ENCODE results near the gene SMARCD1. TPM values are rescaled to one million over a fixed set of nuclear protein-coding genes. Genes with fewer than 3 reads are reported as not detected.

The SMARCD1 gene
- total and polyA plus RNA-seq, 12 donors, result 22.9 to 65.0 (median 48.9) TPM

DNA sequence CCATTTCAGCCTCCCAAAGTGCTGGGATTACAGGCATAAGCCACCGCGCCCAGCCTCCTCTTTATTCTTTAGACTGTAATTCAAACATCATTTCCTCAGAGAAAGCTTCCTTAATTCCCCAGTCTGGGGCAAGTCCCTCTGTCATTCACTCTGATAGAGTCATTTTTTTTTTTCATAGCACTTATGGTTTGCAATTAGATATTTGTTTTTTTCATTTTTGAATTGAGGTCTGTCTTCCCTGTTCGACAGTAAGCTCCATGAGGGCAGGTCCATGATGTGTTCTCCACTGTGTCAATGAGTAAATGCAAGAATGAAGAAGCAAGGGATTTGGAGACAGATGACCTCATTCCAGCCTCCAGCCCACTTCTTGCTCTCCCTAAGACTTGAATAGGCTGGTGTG, 15.6 kb upstream of the SMARCD1 start:
- WGBS, 4 donors, result 89 to 98% (median 96%) methylated on average over 3 of the region's 3 CpGs
- no peak overlapping the region for H3K27ac ChIP-seq
- no peak for TF ChIP-seq POLR2A (IDR thresholded peaks at IDR 0.05)
- TF ChIP-seq, protein P1, sequence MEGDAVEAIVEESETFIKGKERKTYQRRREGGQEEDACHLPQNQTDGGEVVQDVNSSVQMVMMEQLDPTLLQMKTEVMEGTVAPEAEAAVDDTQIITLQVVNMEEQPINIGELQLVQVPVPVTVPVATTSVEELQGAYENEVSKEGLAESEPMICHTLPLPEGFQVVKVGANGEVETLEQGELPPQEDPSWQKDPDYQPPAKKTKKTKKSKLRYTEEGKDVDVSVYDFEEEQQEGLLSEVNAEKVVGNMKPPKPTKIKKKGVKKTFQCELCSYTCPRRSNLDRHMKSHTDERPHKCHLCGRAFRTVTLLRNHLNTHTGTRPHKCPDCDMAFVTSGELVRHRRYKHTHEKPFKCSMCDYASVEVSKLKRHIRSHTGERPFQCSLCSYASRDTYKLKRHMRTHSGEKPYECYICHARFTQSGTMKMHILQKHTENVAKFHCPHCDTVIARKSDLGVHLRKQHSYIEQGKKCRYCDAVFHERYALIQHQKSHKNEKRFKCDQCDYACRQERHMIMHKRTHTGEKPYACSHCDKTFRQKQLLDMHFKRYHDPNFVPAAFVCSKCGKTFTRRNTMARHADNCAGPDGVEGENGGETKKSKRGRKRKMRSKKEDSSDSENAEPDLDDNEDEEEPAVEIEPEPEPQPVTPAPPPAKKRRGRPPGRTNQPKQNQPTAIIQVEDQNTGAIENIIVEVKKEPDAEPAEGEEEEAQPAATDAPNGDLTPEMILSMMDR (IDR thresholded peaks at IDR 0.05), result no peak
- no peak overlapping the region for H3K4me3 ChIP-seq
- no peaks in the 10 kb centered on the region for H3K27me3 ChIP-seq
- H3K36me3 ChIP-seq (replicated peaks in 1 of 2), result no peaks in the 10 kb centered on the region
- no peak for DNase-seq
- intact Hi-C loops (cut with DNase I), result no loop called here
- no peaks in the 10 kb centered on the region for H3K9me3 ChIP-seq (replicated peaks in 1 of 3)
- no peaks in the 10 kb centered on the region for H3K4me1 ChIP-seq (replicated peaks in 1 of 2)

DNA sequence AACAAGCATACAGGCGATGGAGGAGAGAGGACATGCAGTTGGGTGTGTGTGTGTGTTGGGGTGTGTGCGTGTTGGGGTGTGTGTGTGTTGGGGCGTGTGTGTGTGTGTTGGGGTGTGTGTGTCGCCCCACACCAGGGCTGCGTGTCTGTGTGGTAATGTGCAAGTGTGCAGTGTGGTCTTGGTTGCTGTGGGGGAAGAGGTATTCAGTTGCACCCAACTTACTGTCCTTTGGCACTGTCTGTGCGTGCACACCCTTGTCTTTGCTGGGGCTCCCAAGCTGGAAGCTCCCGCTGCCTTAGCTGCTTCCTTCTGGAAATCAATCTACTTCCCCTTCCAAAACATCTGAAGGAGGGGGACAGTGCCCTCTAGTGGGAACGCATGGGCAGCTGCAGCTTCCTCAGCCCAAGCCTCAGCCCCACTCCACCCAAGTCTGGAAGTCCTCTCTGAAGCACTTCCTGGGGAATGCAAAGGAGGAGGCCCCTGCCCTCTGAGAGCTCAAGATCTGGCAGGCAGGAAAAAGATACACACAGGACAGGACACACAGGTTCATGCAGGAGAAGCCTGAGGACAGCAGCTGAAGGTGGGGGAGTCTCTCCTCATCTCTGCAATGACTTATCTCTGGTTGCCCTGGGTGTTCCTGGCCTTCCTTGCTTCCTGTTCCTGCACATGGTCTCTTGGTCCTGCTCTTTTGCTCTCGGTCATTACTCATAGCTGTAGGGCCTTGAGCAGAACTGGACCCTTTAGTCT, 14.7 kb upstream of the SMARCD1 start:
- peaks cover 0 to 4% of the 10 kb centered on the region in 2 donors for H3K4me1 ChIP-seq (replicated peaks in 1 of 2)
- no peak overlapping the region for H3K4me3 ChIP-seq
- H3K36me3 ChIP-seq (replicated peaks in 1 of 2), result no peaks in the 10 kb centered on the region
- WGBS, 4 donors, result 35 to 50% (median 39%) methylated on average over 7 to 9 of the region's 9 CpGs
- DNase-seq, result peak; percentile 71 to 90 (median 81)
- no peaks in the 10 kb centered on the region for H3K27me3 ChIP-seq
- no peak overlapping the region for H3K27ac ChIP-seq
- intact Hi-C loops (cut with DNase I), result loop anchor here in 1 of 2 donors (5.0 kb wide), 1 partner anchor 107 kb away; no protein-coding TSS in a partner anchor
- H3K9me3 ChIP-seq (replicated peaks in 1 of 3), result no peaks in the 10 kb centered on the region
- TF ChIP-seq POLR2A (IDR thresholded peaks at IDR 0.05), result no peak
- TF ChIP-seq, protein P1 (IDR thresholded peaks at IDR 0.05), result peak; percentile 78 to 93 (median 88)

DNA sequence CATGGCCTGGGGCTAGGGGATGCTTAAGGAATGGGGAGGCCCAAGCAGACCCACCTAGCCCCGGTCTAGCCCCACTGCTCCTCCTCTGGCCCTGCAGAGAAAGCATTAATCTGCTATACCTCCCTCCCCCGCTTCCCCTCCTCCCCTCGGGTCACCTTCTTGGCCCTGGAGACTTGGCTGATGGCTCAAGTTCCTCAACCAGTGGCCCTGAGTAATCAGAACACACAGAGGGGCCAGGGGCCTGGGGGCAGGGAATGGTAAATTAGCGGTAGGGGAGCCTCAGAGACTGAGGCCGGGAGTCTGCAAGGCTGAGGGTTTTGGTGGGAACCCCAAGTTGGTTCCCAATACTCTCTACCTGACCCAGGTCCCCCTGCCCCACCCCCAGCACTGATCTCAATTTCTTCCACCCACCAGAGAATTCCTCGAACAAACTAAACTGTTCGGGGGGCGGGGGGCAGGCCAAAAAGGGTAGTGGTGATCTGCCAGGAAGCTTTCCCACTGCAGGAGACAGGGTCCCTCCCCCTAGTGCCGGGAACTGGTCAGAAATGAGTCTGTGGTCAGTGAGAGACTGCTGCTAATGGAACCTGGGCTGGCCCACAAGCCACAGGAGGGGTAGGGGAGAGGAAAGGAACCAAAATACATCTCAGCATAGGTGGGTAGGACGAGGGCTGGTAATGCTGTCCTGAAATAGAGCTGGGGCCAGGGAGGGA, 12.8 kb upstream of the SMARCD1 start:
- H3K4me1 ChIP-seq (replicated peaks in 1 of 2), result peaks cover 0 to 4% of the 10 kb centered on the region in 2 donors
- WGBS, 4 donors, result 64 to 73% (median 69%) methylated on average over 7 to 10 of the region's 10 CpGs
- DNase-seq, result no peak
- no peaks in the 10 kb centered on the region for H3K27me3 ChIP-seq
- intact Hi-C loops (cut with DNase I), result loop anchor here in 1 of 2 donors (5.0 kb wide), 1 partner anchor 105 kb away; no protein-coding TSS in a partner anchor
- no peak overlapping the region for H3K4me3 ChIP-seq
- no peak overlapping the region for H3K27ac ChIP-seq
- no peak for TF ChIP-seq POLR2A (IDR thresholded peaks at IDR 0.05)
- TF ChIP-seq, protein P1 (IDR thresholded peaks at IDR 0.05), result no peak
- H3K36me3 ChIP-seq (replicated peaks in 1 of 2), result no peaks in the 10 kb centered on the region
- no peaks in the 10 kb centered on the region for H3K9me3 ChIP-seq (replicated peaks in 1 of 3)

DNA sequence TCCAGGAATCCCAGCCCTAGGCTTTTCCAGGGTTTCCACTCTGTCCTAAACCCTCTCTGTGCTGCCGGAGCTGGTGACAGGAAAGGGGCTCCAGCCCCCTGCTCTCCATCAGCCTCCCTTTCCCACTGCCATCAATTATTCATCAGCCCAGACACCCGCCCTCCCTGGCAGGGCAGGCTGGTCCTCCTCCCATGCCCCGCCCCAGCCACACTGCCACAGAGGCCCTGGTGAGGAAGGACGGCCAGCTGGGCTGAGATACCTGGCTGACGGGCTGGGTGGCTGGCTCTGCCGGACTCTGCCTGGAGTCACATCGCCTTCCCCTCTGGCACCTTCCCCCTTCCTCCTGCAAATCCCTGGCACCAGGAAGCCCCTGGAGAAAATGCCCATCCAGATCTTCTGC, 11.9 kb upstream of the SMARCD1 start:
- no peak overlapping the region for H3K4me3 ChIP-seq
- DNase-seq, result no peak
- no peaks in the 10 kb centered on the region for H3K27me3 ChIP-seq
- no peaks in the 10 kb centered on the region for H3K36me3 ChIP-seq (replicated peaks in 1 of 2)
- intact Hi-C loops (cut with DNase I), result loop anchor here in 1 of 2 donors (5.0 kb wide), 1 partner anchor 104 kb away; no protein-coding TSS in a partner anchor
- peaks cover 0 to 4% of the 10 kb centered on the region in 2 donors for H3K4me1 ChIP-seq (replicated peaks in 1 of 2)
- TF ChIP-seq POLR2A (IDR thresholded peaks at IDR 0.05), result no peak
- TF ChIP-seq, protein P1 (IDR thresholded peaks at IDR 0.05), result no peak
- no peak overlapping the region for H3K27ac ChIP-seq
- H3K9me3 ChIP-seq (replicated peaks in 1 of 3), result no peaks in the 10 kb centered on the region
- WGBS, 4 donors, result 82 to 91% (median 85%) methylated on average over 6 to 7 of the region's 7 CpGs

Data from adrenal gland (tissue), 12 donors.